ENCODE data around the gene SLC25A48.

GRCh38 chr5:135831439-135831838 lies 3.0 kb upstream of the SLC25A48 start:
- TF ChIP-seq CTCF (IDR thresholded peaks at IDR 0.05) (no peak), POLR2A (IDR thresholded peaks at IDR 0.05) (no peak)

Measured in heart left ventricle (tissue), 13 donors.